Chondrocyte (in vitro differentiated cells): Measurements from ENCODE around the gene SLC35F3. TPM values are rescaled to one million over a fixed set of nuclear protein-coding genes. Genes with fewer than 3 reads are reported as not detected.

Experiments
- DNase-seq: peaks from one replicate; pipeline ENCODE4 v3.0.0; 2021; ENCODE audit warnings: mixed read lengths, low spot score
- H3K27ac Mint-ChIP-seq: one replicate; pipeline ENCODE4 v1.8.0; 2021; ENCODE audit warnings: mild to moderate bottlenecking, moderate library complexity, mixed read lengths; ENCODE audit not compliant: unreplicated experiment
- H3K27me3 Mint-ChIP-seq: 2 replicates; pipeline ENCODE4 v1.8.0; 2021; ENCODE audit warnings: low read depth, mixed read lengths
- H3K36me3 Mint-ChIP-seq: 2 replicates; pipeline ENCODE4 v1.8.0; 2021; ENCODE audit warnings: low read depth, mixed read lengths
- H3K4me1 Mint-ChIP-seq: 2 replicates; pipeline ENCODE4 v1.8.0; 2021; ENCODE audit warnings: low read depth, mild to moderate bottlenecking, mixed read lengths
- H3K4me3 Mint-ChIP-seq: one replicate; pipeline ENCODE4 v1.8.0; 2021; ENCODE audit warnings: mild to moderate bottlenecking, moderate library complexity, mixed read lengths; ENCODE audit not compliant: unreplicated experiment
- H3K9me3 Mint-ChIP-seq: 2 replicates; pipeline ENCODE4 v1.8.0; 2021; ENCODE audit warnings: low read depth, mixed read lengths
- total RNA-seq: library from RNA; stranded (reverse); gene quantifications from 3 replicates; pipeline ENCODE4 v1.2.1, GENCODE V29; 2021
- TF ChIP-seq, protein P1 (sequence below): fragments of 200-600 bp; sonication (generic); IDR thresholded peaks from 2 replicates; pipeline ENCODE4 v1.5.0; 2021; ENCODE audit warnings: antibody characterized with exemption, mild to moderate bottlenecking, moderate library complexity

SLC35F3 gene
- total RNA-seq, 1 donor from 2014 or later, result not detected

DNA sequence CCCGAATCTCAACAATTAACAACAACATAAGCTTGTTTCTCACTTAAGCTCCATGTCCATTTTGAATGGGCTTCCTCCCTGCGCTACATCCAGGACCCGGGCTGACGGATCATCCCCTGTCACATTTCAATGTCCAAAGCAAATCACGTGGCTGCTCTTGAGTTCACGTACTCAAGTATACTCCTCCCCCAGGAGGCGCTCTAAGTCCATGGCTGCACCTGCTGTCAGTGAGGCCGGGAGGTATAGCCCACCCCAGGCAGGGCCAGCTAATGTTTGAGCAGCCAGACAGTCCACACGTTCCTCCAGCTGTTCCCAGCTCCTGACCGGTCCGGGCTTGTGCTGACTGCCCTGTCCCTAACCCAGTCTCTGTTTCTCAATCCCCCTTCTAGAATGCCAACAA, 220.8 kb downstream of the SLC35F3 start:
- Mint-ChIP-seq H3K36me3 (no peaks in the 10 kb centered on the region), H3K4me1 (no peaks in the 10 kb centered on the region), H3K9me3 (no peaks in the 10 kb centered on the region), H3K27me3 (peaks cover 34% of the 10 kb centered on the region), H3K4me3 (no peak overlapping the region), H3K27ac (no peak overlapping the region)
- TF ChIP-seq, protein P1, sequence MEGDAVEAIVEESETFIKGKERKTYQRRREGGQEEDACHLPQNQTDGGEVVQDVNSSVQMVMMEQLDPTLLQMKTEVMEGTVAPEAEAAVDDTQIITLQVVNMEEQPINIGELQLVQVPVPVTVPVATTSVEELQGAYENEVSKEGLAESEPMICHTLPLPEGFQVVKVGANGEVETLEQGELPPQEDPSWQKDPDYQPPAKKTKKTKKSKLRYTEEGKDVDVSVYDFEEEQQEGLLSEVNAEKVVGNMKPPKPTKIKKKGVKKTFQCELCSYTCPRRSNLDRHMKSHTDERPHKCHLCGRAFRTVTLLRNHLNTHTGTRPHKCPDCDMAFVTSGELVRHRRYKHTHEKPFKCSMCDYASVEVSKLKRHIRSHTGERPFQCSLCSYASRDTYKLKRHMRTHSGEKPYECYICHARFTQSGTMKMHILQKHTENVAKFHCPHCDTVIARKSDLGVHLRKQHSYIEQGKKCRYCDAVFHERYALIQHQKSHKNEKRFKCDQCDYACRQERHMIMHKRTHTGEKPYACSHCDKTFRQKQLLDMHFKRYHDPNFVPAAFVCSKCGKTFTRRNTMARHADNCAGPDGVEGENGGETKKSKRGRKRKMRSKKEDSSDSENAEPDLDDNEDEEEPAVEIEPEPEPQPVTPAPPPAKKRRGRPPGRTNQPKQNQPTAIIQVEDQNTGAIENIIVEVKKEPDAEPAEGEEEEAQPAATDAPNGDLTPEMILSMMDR, result peak; percentile 27
- DNase-seq, result no peak

- Mint-ChIP-seq H3K4me3 (no peak overlapping the region), H3K4me1 (no peaks in the 10 kb centered on the region), H3K27me3 (peaks cover 31% of the 10 kb centered on the region), H3K9me3 (no peaks in the 10 kb centered on the region), H3K27ac (no peak overlapping the region), H3K36me3 (no peaks in the 10 kb centered on the region)
- DNase-seq, result no peak
- TF ChIP-seq, protein P1, result no peak
These were observed 221.2 kb downstream of the SLC35F3 start for GRCh38 chr1:234125714-234126113.

GRCh38 chr1:234127026-234127671, 222.7 kb downstream of the SLC35F3 start:
- no peaks in the 10 kb centered on the region for H3K9me3 Mint-ChIP-seq
- H3K4me1 Mint-ChIP-seq, result no peaks in the 10 kb centered on the region
- H3K27me3 Mint-ChIP-seq, result peaks cover 33% of the 10 kb centered on the region
- no peaks in the 10 kb centered on the region for H3K36me3 Mint-ChIP-seq
- H3K27ac Mint-ChIP-seq, result no peak overlapping the region
- TF ChIP-seq, protein P1, result no peak
- no peak for DNase-seq
- no peak overlapping the region for H3K4me3 Mint-ChIP-seq

- Mint-ChIP-seq H3K36me3 (no peaks in the 10 kb centered on the region), H3K4me1 (no peaks in the 10 kb centered on the region), H3K9me3 (no peaks in the 10 kb centered on the region), H3K4me3 (no peak overlapping the region), H3K27ac (no peak overlapping the region), H3K27me3 (peaks cover 13% of the 10 kb centered on the region)
- TF ChIP-seq, protein P1, result no peak
- no peak for DNase-seq
These were observed 228.3 kb downstream of the SLC35F3 start for GRCh38 chr1:234132795-234133194.

- Mint-ChIP-seq H3K4me1 (no peaks in the 10 kb centered on the region), H3K27me3 (peaks cover 15% of the 10 kb centered on the region), H3K4me3 (no peak overlapping the region), H3K36me3 (no peaks in the 10 kb centered on the region), H3K9me3 (no peaks in the 10 kb centered on the region), H3K27ac (no peak overlapping the region)
- TF ChIP-seq, protein P1, result no peak
- no peak for DNase-seq
These were observed 230.4 kb downstream of the SLC35F3 start for GRCh38 chr1:234134878-234135277.
